Measurements from ENCODE around the gene STOML2.

Gene STOML2

GRCh38 chr9:35071814-35072460 lies 31.0 kb downstream of the STOML2 start:
- DNase-seq, result peak; percentile 46

GRCh38 chr9:35070823-35071813 lies 31.8 kb downstream of the STOML2 start:
- DNase-seq, result no peak

- no peak for DNase-seq
Observed at GRCh38 chr9:35069020-35069419, 33.9 kb downstream of the STOML2 start.

- no peak for DNase-seq
Observed at GRCh38 chr9:35067056-35067455, 35.9 kb downstream of the STOML2 start.

GRCh38 chr9:35060548-35061207 lies 42.3 kb downstream of the STOML2 start:
- no peak for DNase-seq

- no peak for DNase-seq
Observed at GRCh38 chr9:35059438-35059837, 43.5 kb downstream of the STOML2 start.

- no peak for DNase-seq
Observed at GRCh38 chr9:35057271-35057620, 45.7 kb downstream of the STOML2 start.

- no peak for DNase-seq
Observed at GRCh38 chr9:35056571-35057270, 46.2 kb downstream of the STOML2 start.

GRCh38 chr9:35054871-35055644 lies 47.9 kb downstream of the STOML2 start:
- DNase-seq, result no peak

- no peak for DNase-seq
Observed at GRCh38 chr9:35054185-35054835, 48.6 kb downstream of the STOML2 start.

GRCh38 chr9:35051069-35051967 lies 51.6 kb downstream of the STOML2 start:
- DNase-seq, result no peak

All from NCI-H748 treated with DMSO at 0.1 percent for 48 hours (cell line).